ENCODE results near the gene PLEKHG1.

Gene PLEKHG1

GRCh38 chr6:150620244-150620643 lies 20.6 kb downstream of the PLEKHG1 start:
- DNase-seq (ENCODE audit: low read depth), result no peak

DNA sequence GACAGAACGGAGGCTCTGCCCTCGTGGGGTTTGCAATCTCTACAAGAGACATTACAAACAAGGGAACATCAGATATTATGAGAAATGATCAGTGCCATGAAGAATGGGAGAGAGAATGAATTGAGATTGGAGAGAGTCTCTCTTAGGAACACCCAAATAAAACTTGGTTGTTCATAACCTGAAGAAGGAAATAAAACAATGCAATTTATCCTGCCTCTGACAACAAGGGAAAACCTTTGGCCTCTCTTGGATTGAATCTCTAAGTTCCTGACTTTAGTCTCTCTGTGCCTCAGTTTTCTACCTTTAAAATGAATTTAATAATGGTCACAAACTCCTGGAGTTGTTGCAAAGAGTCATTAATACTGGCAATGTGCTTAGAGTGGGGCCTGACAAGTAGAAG lies 21.1 kb downstream of the PLEKHG1 start:
- no peak for DNase-seq (ENCODE audit: low read depth)

GRCh38 chr6:150622476-150622875 lies 22.8 kb downstream of the PLEKHG1 start:
- no peak for DNase-seq (ENCODE audit: low read depth)

- DNase-seq (ENCODE audit: low read depth), result no peak
These were observed 23.5 kb downstream of the PLEKHG1 start for GRCh38 chr6:150622941-150623874.

DNA sequence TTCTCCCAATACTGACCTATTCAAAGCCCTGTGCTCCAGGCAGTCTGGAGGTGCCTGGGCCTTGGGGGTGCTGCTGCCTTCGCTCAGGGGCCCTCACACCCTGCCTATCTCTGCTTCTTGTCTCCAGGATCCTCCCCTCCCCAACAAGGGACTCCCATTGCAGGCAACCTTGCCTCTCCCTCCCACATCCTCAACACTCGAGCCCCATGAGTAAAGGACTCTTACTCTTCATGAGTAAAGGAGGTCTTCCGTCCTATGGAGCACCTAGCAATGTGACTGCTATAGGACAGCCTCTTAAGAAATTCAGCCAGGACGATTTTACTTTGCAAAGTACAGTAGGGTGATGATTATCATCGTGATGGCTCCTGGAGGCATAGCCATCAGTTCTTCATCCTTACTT lies 24.5 kb downstream of the PLEKHG1 start:
- DNase-seq (ENCODE audit: low read depth), result no peak

DNA sequence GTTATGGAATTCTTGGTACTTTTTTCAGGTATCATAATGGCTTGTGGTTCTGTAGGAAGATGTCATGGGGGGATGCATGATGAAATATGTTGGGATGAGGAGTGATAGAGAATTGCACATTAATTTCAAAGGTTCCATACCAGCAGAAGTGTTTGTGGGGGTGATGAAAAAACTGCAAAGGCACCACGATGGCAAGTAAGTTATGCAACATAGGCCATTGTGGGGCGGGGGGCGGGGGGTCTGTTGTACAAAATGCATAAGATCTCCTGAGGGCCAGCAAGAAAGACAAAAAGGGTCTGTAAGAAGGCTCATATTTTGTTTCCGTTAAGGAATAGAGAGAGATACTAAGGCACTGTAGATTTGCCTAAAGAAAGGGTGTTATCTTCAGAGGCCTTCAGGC lies 26.2 kb downstream of the PLEKHG1 start:
- DNase-seq (ENCODE audit: low read depth), result no peak

DNA sequence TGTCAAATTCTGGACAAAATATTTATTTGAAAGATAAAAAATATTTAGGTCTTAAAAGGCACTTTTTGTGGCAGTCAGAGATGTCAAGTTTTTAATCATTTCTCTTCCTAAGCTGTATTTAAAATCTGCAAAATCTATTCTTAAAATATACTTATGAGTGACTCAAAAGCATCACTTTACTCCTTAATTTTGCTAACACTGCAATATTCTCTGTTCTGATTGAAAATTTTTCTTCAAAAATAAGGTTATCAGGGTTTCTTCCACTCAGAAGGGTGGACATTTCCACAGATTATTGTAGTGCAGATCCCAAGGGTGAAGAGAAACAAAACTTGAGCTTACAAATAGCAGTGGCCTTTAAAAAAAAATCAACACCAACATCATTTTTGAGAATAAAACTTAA lies 27.5 kb downstream of the PLEKHG1 start:
- DNase-seq (ENCODE audit: low read depth), result no peak

- no peak for DNase-seq (ENCODE audit: low read depth)
These were observed 27.9 kb downstream of the PLEKHG1 start for GRCh38 chr6:150627585-150628025.

DNA sequence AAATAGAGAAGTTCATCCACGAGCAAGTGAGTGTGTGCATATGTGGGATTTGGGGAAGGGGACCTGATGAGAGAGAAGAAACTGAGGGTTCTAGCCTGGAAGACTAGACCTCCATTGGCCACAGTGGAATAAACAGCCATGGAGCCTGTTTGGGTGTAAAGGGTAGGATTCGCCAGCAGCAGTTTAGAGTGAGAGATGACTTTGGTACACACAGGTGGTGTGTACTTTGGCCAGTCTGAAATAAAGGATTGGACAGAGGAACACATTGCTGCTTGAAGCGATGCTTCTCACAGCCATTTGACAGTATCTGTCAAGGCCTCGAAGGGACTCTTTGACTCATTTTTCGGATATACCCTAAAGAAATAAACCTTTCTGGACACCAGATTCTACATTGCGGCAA lies 29.2 kb downstream of the PLEKHG1 start:
- no peak for DNase-seq (ENCODE audit: low read depth)

DNA sequence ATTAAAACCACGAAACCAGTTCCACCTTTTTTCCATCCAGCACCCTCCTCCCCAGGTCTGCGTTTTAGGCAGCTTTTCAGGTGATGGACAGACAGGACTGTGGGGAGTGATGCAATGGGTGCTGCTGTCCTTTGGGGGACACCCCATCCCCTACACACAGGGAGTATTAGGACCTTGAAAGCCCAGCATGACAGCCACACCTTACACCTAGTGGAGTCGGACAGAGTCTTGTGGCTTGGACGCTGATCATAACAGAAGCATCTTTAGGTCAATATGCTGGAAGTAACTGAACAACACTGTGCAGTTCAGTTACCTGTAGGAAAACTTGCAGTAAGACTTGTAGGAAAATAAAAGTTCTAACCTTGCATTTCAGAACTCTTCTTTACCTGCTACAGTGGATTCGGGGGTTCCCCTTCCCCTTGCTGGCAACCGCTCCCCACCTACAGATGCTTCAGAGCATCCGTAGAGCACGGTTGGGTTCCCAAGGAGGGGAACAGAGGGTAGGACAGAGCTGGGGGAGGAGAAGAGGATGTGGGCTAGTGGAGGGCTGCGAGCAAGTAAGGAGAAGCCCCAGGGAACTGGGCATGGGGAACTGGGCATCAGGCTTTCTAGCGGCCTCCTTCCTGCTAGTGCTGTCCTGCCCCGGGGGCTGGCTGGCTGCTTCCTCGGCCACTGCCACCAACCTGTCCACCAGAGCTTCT lies 31.7 kb downstream of the PLEKHG1 start:
- DNase-seq (ENCODE audit: low read depth), result no peak

DNA sequence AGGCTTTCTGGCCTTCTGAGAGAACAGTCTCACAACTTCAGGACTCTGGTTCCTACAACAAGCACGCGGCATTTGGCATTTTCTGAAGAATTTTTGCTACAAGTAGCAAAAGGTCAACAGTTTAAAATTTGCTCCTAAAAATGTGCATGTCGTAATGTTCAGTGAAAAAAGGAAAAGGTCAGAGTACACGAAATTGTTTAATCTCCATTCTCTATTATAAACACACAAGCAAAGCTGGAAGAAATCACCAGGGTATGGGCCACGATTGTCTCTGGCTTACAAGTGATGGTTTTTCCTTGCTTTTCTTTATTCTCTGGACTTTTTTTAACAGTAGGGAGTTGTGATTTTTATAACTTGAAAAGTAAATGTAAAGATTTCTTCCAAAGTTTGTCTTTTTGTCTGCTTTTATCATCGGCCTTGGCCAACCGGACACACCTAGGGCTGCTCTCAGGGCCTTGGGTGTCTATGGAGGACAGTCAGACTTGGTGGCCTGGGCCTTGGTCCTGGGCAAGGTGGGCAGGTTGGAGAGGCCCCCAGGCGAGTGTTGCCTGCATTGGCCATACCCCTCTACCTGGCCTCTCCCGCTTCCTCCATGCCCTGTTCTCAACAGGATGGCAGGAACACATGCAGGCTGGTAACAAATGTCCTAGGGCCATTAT lies 32.4 kb downstream of the PLEKHG1 start:
- DNase-seq (ENCODE audit: low read depth), result no peak

DNA sequence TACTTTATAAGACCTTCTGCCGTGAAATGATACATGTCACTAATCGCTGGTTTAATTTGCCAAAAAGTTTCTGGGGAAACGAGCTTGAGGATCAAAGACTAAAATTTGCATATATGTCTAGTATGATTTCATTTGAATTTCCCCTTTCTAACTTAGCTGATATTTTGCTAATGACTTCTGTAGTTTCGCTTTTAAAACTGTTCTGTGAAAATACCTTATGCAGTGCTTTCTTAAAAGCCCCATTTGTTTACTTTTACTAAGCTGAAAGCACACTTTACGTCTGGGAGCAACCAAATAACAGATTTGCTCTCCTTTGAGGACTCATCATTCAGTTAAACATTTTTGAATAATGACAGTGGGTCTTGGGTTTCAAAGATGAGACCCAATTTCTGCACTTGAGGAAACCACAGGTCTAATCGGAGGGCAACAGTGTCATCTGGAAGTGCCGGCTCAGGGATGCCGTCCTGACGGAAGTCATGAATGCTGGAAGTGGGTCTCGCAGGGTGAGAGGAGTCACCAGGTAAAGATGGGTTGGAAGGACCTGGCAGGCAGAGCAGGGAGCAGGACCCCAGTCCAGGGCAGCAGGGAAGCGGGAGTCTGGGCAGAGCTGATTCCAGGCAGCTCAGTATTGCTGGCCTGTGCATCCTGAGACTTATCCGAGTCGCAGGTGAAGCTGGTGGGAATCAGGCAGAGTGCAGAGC lies 33.2 kb downstream of the PLEKHG1 start:
- no peak for DNase-seq (ENCODE audit: low read depth)

- no peak for DNase-seq (ENCODE audit: low read depth)
These were observed 33.8 kb downstream of the PLEKHG1 start for GRCh38 chr6:150633486-150633834.

DNA sequence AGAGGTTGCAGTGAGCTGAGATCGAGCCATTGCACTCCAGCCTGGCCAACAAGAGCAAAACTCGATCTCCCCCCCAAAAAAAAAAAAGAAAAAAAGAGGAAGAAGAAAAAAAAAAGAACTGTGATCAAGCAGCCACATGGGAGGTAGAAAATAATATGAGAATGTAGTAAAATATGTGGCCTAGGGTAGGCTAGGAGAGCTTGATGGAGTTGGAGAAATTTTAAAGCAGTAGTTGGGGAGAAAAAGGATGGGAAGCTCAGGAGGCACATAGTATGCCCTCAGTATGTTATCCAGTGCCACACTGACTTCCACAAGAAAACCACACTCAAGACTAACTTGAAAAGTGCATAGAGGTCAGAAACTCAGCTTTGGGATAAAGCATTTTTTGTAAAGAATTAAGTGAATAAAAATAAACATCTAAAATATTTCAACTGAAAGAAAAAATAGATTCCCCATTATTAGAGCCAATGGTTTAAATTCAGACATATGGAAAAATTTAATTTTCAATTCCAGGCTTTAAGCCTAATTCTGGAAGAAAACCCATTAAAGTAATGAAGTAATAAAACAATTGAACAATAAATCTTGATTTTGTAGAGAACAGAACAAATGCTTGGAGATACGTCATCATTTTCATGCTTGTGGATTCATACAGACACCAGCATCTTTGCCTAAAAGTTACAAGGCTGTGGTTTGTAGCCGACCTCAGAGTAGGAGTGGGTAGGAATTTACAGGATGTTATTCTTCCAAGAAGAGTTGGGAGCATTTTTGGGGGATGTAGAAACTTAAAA lies 34.7 kb downstream of the PLEKHG1 start:
- DNase-seq (ENCODE audit: low read depth), result no peak

DNA sequence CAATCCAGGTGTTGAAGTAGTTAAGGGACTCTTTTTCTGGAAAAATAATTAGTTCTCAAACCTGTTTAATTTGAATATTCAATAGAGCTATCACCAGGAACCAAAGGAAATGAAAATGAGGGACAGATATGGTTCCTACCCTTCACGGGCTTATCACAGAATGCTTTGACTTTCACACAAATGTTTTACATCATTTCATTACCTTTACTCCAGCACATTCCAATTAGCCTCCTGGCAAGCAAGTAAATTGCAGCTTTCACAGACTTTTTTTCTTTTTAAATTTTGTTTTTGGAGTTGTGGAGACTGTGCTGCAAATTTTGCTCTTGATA lies 35.2 kb downstream of the PLEKHG1 start:
- no peak for DNase-seq (ENCODE audit: low read depth)

DNA sequence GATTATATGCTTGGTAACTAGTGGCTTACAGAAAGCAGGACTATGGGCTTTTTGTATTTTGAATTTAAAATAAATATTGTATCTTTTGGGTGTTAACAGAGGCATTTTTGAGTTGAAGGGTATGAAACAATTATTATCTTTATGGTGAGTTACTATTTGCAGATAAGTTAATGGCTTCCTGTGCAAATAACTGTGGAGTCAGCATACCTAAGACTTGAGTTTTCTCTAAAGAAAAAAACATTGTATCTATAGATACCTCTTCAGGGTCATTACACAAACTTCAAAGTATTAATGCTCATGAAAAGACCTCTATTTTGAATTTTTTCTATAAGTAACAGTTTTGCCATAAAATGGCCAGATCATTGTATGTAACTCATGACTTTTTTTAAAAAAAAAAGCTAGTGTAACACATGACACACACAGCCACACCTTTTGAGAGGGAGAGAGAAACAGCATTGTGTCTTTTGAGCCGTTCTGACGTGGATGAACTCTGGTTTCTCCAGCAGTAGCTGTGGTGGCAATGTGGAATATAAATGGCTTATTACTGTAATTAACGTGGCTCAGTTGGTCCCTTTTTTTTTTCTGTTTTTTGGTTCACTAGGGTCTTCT lies 36.3 kb downstream of the PLEKHG1 start:
- DNase-seq (ENCODE audit: low read depth), result no peak

GRCh38 chr6:150636808-150637207 lies 37.1 kb downstream of the PLEKHG1 start:
- DNase-seq (ENCODE audit: low read depth), result no peak

- DNase-seq (ENCODE audit: low read depth), result no peak
These were observed 37.6 kb downstream of the PLEKHG1 start for GRCh38 chr6:150637266-150637665.

GRCh38 chr6:150638267-150638666 lies 38.6 kb downstream of the PLEKHG1 start:
- no peak for DNase-seq (ENCODE audit: low read depth)

DNA sequence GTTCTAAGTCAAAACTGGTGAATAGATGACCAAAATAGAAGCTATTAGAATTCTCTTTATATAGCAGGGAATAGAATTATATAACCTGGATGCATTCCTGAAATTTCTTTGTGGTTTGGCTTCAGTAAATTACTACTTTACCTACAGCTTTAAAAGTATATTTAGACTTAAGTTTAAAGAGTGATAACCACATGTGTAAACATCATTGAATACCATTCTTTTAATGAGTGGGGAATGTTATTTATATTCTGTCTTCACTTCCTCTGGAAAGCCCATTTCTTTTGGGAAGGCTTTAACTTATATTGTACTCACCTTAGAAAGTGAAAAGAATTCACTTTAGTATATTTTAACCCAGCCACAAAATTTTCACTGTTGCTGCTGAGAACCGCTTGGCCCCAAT lies 39.1 kb downstream of the PLEKHG1 start:
- no peak for DNase-seq (ENCODE audit: low read depth)

DNA sequence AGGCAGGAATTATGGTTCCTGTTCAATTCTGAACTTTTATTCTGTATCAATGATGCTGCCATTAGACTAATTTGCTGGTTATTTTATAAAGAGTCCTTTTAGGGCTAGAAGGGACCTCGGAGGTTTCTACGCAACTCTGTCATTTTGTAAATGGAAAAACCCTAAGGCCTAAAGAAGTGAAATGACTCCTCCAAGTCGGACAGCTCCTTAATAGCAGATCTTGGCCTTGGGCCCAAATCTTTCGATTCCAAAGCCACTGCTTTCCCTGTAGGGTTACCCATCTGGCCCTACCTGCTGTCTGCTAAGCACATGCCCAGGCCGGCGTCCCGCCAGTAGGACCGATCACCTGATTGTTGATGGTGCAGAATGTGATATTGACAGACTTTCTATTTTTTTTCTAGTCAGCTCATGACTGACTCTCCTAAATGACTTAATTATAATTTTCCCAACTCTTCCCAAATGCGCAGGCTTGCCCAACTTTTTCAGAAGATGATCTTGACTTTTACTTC lies 40.2 kb downstream of the PLEKHG1 start:
- no peak for DNase-seq (ENCODE audit: low read depth)
